Heart left ventricle (tissue), 16 donors: ENCODE results near the gene BEST3. TPM values are rescaled to one million over a fixed set of nuclear protein-coding genes. Genes with fewer than 3 reads are reported as not detected.

Experiments used
- ATAC-seq, 4 donors: fragments of 200-7000 bp; cut with Tn5 transposase; one replicate each; pipeline ENCODE4 v1.9.1; 2020 to 2022; ENCODE audit warnings: moderate library complexity in 4 of 4, mild to moderate bottlenecking in 3 of 4, moderate number of reproducible peaks in 1 of 4
- DNase-seq, 5 donors: peaks; one replicate each; pipeline ENCODE4 v3.0.0-alpha.2; 2020
- H3K27ac ChIP-seq, 12 donors: fragments of 200-600 bp; sonication (generic) in 4 of 12; one replicate each; pipeline versions ENCODE4 v1.5.0 to v1.8.0; 2016 to 2022; ENCODE audit warnings: mild to moderate bottlenecking in 2 of 12
- H3K27me3 ChIP-seq, 9 donors: fragments of 200-600 bp; sonication (generic) in 2 of 9; one replicate each; pipeline versions ENCODE4 v1.5.1 to v1.8.0; 2016 to 2022; ENCODE audit warnings: mild to moderate bottlenecking in 3 of 9
- H3K36me3 ChIP-seq, 9 donors: fragments of 200-600 bp; sonication (generic) in 2 of 9; one replicate each; pipeline versions ENCODE4 v1.5.0 to v1.8.0; 2018 to 2022; ENCODE audit warnings: mild to moderate bottlenecking in 2 of 9
- H3K4me1 ChIP-seq, 12 donors: fragments of 200-600 bp; sonication (generic) in 4 of 12; one replicate each; pipeline versions ENCODE4 v1.5.0 to v1.8.0; 2016 to 2022; ENCODE audit warnings: mild to moderate bottlenecking in 3 of 12
- H3K4me3 ChIP-seq, 12 donors: fragments of 200-600 bp; sonication (generic) in 4 of 12; one replicate each; pipeline versions ENCODE4 v1.5.0 to v1.8.0; 2017 to 2022; ENCODE audit warnings: mild to moderate bottlenecking in 9 of 12, moderate library complexity in 4 of 12
- H3K9me3 ChIP-seq, 12 donors: fragments of 200-600 bp; sonication (generic) in 4 of 12; one replicate each; pipeline versions ENCODE4 v1.5.0 to v1.8.0; 2016 to 2022; ENCODE audit warnings: mild to moderate bottlenecking in 1 of 12
- POLR2A ChIP-seq, 2 donors: fragments of 450-650 bp; IDR thresholded peaks; one replicate each; pipeline ENCODE4 v1.6.1; 2017; ENCODE audit warnings: antibody characterized with exemption in 2 of 2, mild to moderate bottlenecking in 2 of 2, moderate library complexity in 2 of 2
- WGBS, 4 donors: extraction: QIAGEN DNeasy Blood & Tissue Kit in 2 of 4; methylation state at CpG; one replicate each; pipeline versions ENCODE4 v1.1.5 to v1.1.7; 2013 to 2018; 5-methylcytosine and 5-hydroxymethylcytosine counted together
- intact Hi-C, 10 donors: fragments of 100-400 bp; cut with DNase I; formaldehyde crosslinking; loops; one replicate each; pipeline versions ENCODE4 v1.11.1 to v1.14.2; 2022
- polyA plus RNA-seq, 2 donors: library from polyadenylated mRNA; stranded (reverse); fragments of 200-250 nt; gene quantifications; one replicate each; pipeline ENCODE4 v1.2.3, GENCODE V29; 2013
- total RNA-seq, 9 donors: library from RNA; depleted of rRNA in 2 of 9; stranded (reverse); fragments of >200 nt in 2 of 9; fragmentation: NEBNext Ultra II Directional in 3 of 9; extraction: Animal tissue kit (Norgen Biotek cat#: 25700) in 3 of 9; gene quantifications; one replicate each; pipeline versions ENCODE4 v1.1.0 to v1.2.4, GENCODE V29; 2016 to 2023
- TF ChIP-seq, protein P1 (sequence below), 12 donors: fragments of 200-600 bp; sonication (generic) in 4 of 12; IDR thresholded peaks; one replicate each; pipeline versions ENCODE4 v1.5.0 to v1.8.0; 2018 to 2022; ENCODE audit warnings: antibody characterized with exemption in 12 of 12, mild to moderate bottlenecking in 5 of 12
- donor health status: ischemic (EF 13 %, LVEDD 7.1; RV severe dilation, severe dysfunction).
- donor health status: healthy with polysubstance abuse.
- donor health status: DM: no; HTN: yes; CAD: no.
- donor health status: DM: no; HTN: no; CAD: no.
- donor health status: ischemic (EF 25% LVEDD 6.9; RV normal size, moderate dysfunction).
- donor health status: ischemic (EF 25% LVEDD 5.7; RV mildly dilated, moderate dysfunction).
- donor health status: healthy.
- donor health status: DM: yes; HTN: yes; CAD: no.
- donor health status: ischemic (EF 35%, LVEDD 5.7; RV mildly dilated, moderate dysfunction).
- donor health status: nonischemic (EF 11% LVEDD 7.7; RV severe dilation, severe dysfunction).
- donor health status: DM: yes; HTN: yes; CAD: no.
- donor health status: PGD.
- donor health status: ischemic (EF 29% LVEDD 5.4; RV normal size, mild dysfunction).
- donor health status: nonischemic (EF 23%, LVEDD 6.1; RV moderate dilation, normal function).

Gene BEST3
- total and polyA plus RNA-seq, 11 donors = 0.15 to 5.3 (median 0.43) TPM; not detected in 2

DNA sequence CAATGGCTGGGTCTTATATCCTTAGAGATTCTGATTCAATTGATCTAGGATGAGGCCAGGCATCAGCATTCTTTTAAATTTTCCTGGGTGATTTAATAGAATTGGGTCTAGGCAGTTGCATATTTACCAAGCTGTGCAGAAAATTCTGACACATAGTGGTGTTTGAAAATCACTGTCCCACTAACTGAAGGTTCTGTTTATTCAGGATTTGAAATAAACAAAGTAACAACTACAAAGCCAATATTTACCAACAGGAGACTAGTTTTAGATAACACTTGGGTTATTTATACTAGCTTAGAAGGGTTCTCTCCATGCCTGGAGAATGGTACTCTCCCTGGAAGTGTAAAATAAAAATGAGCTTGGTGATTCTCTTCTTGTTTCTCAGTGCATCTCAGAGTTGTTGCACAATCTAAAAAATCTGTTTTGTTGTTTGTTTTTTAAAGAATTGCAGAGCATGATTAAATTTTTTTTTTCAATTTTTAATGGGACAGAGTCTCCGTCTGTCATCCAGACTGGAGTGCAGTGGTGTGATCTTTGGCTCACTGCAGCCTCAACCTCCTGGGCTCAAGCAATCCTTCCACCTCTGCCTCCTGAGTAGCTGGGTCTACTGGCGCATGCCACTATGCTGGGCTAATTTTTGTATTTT is 16.9 kb downstream of the BEST3 start:
- WGBS, 4 donors = 76 to 90% (median 79%) methylated on average over 2 of the region's 2 CpGs
- intact Hi-C loops = no loop called here

GRCh38 chr12:69679119-69679518 is 20.0 kb downstream of the BEST3 start:
- Histone ChIP-seq H3K36me3 (no peaks in the 10 kb centered on the region), H3K4me3 (no peak overlapping the region), H3K4me1 (no peaks in the 10 kb centered on the region), H3K9me3 (no peaks in the 10 kb centered on the region), H3K27me3 (no peaks in the 10 kb centered on the region), H3K27ac (no peak overlapping the region)
- ATAC-seq (no peak), DNase-seq (no peak)
- intact Hi-C loops = no loop called here
- TF ChIP-seq, protein P1, sequence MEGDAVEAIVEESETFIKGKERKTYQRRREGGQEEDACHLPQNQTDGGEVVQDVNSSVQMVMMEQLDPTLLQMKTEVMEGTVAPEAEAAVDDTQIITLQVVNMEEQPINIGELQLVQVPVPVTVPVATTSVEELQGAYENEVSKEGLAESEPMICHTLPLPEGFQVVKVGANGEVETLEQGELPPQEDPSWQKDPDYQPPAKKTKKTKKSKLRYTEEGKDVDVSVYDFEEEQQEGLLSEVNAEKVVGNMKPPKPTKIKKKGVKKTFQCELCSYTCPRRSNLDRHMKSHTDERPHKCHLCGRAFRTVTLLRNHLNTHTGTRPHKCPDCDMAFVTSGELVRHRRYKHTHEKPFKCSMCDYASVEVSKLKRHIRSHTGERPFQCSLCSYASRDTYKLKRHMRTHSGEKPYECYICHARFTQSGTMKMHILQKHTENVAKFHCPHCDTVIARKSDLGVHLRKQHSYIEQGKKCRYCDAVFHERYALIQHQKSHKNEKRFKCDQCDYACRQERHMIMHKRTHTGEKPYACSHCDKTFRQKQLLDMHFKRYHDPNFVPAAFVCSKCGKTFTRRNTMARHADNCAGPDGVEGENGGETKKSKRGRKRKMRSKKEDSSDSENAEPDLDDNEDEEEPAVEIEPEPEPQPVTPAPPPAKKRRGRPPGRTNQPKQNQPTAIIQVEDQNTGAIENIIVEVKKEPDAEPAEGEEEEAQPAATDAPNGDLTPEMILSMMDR (IDR thresholded peaks at IDR 0.05) = no peak
- no peak for TF ChIP-seq POLR2A (IDR thresholded peaks at IDR 0.05)
- 64 to 78% (median 69%) methylated on average over 4 of the region's 4 CpGs for WGBS, 4 donors

More for the DNA sequence above, 16.9 kb downstream of the BEST3 start:
- no peaks in the 10 kb centered on the region for H3K9me3 ChIP-seq
- no peak for DNase-seq
- ATAC-seq = no peak
- no peak overlapping the region for H3K4me3 ChIP-seq
- no peaks in the 10 kb centered on the region for H3K27me3 ChIP-seq
- no peaks in the 10 kb centered on the region for H3K4me1 ChIP-seq
- TF ChIP-seq, protein P1 (IDR thresholded peaks at IDR 0.05) = no peak
- TF ChIP-seq POLR2A (IDR thresholded peaks at IDR 0.05) = no peak
- no peaks in the 10 kb centered on the region for H3K36me3 ChIP-seq
- no peak overlapping the region for H3K27ac ChIP-seq

DNA sequence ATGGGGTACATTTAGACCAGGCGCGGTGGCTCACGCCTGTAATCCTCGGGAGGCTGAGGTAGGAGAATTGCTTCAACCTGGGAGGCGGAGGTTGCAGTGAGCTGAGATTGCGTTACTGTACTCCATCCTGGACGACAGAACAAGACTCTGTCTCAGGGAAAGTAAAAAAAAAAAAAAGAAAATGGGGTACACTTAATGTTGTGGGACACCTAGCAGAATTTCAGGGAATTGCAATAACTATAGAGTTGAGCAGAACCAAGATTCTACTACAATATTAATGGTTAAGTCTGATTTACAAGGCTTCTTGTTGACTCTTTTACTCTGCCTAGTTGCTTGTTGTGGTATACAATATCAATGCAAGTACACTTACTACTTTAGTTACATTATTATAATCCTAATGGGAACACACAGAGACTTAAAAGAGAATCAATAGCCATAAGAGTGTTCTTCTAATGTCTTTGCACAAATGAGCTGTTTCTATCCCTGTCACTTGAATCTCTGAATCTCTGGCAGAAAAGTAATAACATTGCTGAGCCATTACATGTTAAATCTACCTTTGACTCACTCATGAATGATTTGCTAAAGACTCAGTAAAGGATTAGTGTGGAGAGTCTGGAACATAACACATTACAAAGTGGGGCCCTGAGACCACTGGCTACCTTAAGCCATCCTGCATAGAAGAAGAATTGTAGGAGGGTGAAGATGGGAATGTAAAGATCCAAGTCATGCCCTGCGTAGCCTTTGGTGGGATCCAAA is 22.7 kb downstream of the BEST3 start:
- no peak for TF ChIP-seq POLR2A (IDR thresholded peaks at IDR 0.05)
- TF ChIP-seq, protein P1 (IDR thresholded peaks at IDR 0.05) = no peak
- no peaks in the 10 kb centered on the region for H3K27me3 ChIP-seq
- 90 to 95% (median 91%) methylated on average over 8 of the region's 8 CpGs for WGBS, 4 donors
- ATAC-seq (no peak), DNase-seq (no peak)
- H3K27ac ChIP-seq = no peak overlapping the region
- intact Hi-C loops = no loop called here
- no peaks in the 10 kb centered on the region for H3K36me3 ChIP-seq
- peaks cover 0 to 2% (median 0%) of the 10 kb centered on the region in 12 donors for H3K4me1 ChIP-seq
- no peak overlapping the region for H3K4me3 ChIP-seq
- H3K9me3 ChIP-seq = no peaks in the 10 kb centered on the region

GRCh38 chr12:69672195-69672594 is 26.9 kb downstream of the BEST3 start:
- no peak overlapping the region for H3K4me3 ChIP-seq
- H3K27ac ChIP-seq = no peak overlapping the region
- no peak for ATAC-seq
- no peak for DNase-seq
- peaks cover 0 to 3% (median 0%) of the 10 kb centered on the region in 12 donors for H3K4me1 ChIP-seq
- H3K9me3 ChIP-seq = no peaks in the 10 kb centered on the region
- TF ChIP-seq POLR2A (IDR thresholded peaks at IDR 0.05) = no peak
- TF ChIP-seq, protein P1 (IDR thresholded peaks at IDR 0.05) = no peak
- intact Hi-C loops = no loop called here
- no peaks in the 10 kb centered on the region for H3K36me3 ChIP-seq
- H3K27me3 ChIP-seq = no peaks in the 10 kb centered on the region
- WGBS, 4 donors = 56 to 77% (median 70%) methylated on average over 2 of the region's 2 CpGs
